ENCODE measurements around the gene BTK.

BTK gene

GRCh38 chrX:101303790-101304189, 82.2 kb downstream of the BTK start:
- DNase-seq: no peak

Data from NCI-H2171 treated with DMSO at 0.1 percent for 48 hours (cell line).